ENCODE data around the gene MARCKS. TPM values are rescaled to one million over a fixed set of nuclear protein-coding genes. Genes with fewer than 3 reads are reported as not detected.

The MARCKS gene
- total RNA-seq, 1 experiment from 2014 or later, result 35.3 TPM

- Histone ChIP-seq H3K9me3 (ENCODE audit: control insufficient read depth, insufficient read depth, low read depth, low read length) (no peaks in the 10 kb centered on the region), H3K27me3 (ENCODE audit: control insufficient read depth, insufficient read depth, low read length) (no peaks in the 10 kb centered on the region), H3K27ac (ENCODE audit: low read length) (no peak overlapping the region), H3K4me1 (ENCODE audit: control insufficient read depth, insufficient read depth, low read length) (no peaks in the 10 kb centered on the region), H3K36me3 (ENCODE audit: control insufficient read depth, insufficient read depth, low read length) (no peaks in the 10 kb centered on the region), H3K4me3 (ENCODE audit: low read depth in 2 of 2, low read length in 2 of 2) (no peak overlapping the region)
- intact Hi-C loops (cut with micrococcal nuclease; ENCODE audit: unreplicated experiment), result loop anchor here (5.0 kb wide), 1 partner anchor 1093 kb away; no protein-coding TSS in a partner anchor
- DNase-seq (ENCODE audit: low read depth, low spot score) (no peak), ATAC-seq (no peak)
- in situ Hi-C loops (cut with HindIII; ENCODE audit: low pct_unique_long_range_greater_than_20kb, low sequenced_read_pairs), result no loop called here
- ChIA-PET POLR2A (interaction anchor here (0.6 kb wide), 1 partner anchor 1448 kb away, joined by 3 read pairs; no protein-coding TSS in a partner anchor), CTCF (no interaction called here)
- no TSS peak for BruUV-seq (replicated peaks)
- no peak for TF ChIP-seq CTCF (IDR thresholded peaks at IDR 0.05)
- TF ChIP-seq POLR2AphosphoS5 (IDR thresholded peaks at IDR 0.05; ENCODE audit: low read depth, low read length), result no peak
- TF ChIP-seq SIN3A (IDR thresholded peaks at IDR 0.05; ENCODE audit: borderline replicate concordance, insufficient read depth, low read depth, low read length), result no peak
- TF ChIP-seq REST (IDR thresholded peaks at IDR 0.05; ENCODE audit: insufficient read depth in 1 of 2, low read depth in 2 of 2, low read length in 1 of 2), result no peak
- no peak for TF ChIP-seq TCF7L2 (IDR thresholded peaks at IDR 0.05; ENCODE audit: low read depth, low read length)
These were observed 18.3 kb downstream of the MARCKS start for GRCh38 chr6:113875470-113875869.

- ATAC-seq (no peak), DNase-seq (ENCODE audit: low read depth, low spot score) (no peak)
- intact Hi-C loops (cut with micrococcal nuclease; ENCODE audit: unreplicated experiment), result loop anchor here (5.0 kb wide), 1 partner anchor 1094 kb away; no protein-coding TSS in a partner anchor
- no TSS peak for BruUV-seq (replicated peaks)
- no peaks in the 10 kb centered on the region for H3K27me3 ChIP-seq (ENCODE audit: control insufficient read depth, insufficient read depth, low read length)
- no peak overlapping the region for H3K4me3 ChIP-seq (ENCODE audit: low read depth in 2 of 2, low read length in 2 of 2)
- H3K4me1 ChIP-seq (ENCODE audit: control insufficient read depth, insufficient read depth, low read length), result no peaks in the 10 kb centered on the region
- ChIA-PET POLR2A (no interaction called here), CTCF (interaction anchor here (0.6 kb wide), 1 partner anchor 257 kb away, joined by 11 read pairs; no protein-coding TSS in a partner anchor)
- in situ Hi-C loops (cut with HindIII; ENCODE audit: low pct_unique_long_range_greater_than_20kb, low sequenced_read_pairs), result no loop called here
- TF ChIP-seq REST (IDR thresholded peaks at IDR 0.05; ENCODE audit: insufficient read depth in 1 of 2, low read depth in 2 of 2, low read length in 1 of 2) (no peak), POLR2AphosphoS5 (IDR thresholded peaks at IDR 0.05; ENCODE audit: low read depth, low read length) (no peak), CTCF (IDR thresholded peaks at IDR 0.05) (peak; percentile 30), TCF7L2 (IDR thresholded peaks at IDR 0.05; ENCODE audit: low read depth, low read length) (no peak), SIN3A (IDR thresholded peaks at IDR 0.05; ENCODE audit: borderline replicate concordance, insufficient read depth, low read depth, low read length) (no peak)
- H3K27ac ChIP-seq (ENCODE audit: low read length), result no peak overlapping the region
- H3K36me3 ChIP-seq (ENCODE audit: control insufficient read depth, insufficient read depth, low read length), result no peaks in the 10 kb centered on the region
- H3K9me3 ChIP-seq (ENCODE audit: control insufficient read depth, insufficient read depth, low read depth, low read length), result no peaks in the 10 kb centered on the region
These were observed 19.6 kb downstream of the MARCKS start for GRCh38 chr6:113876695-113877094.

All from Panc1 (cell line).